ENCODE results near the gene ATXN7L1.

ATXN7L1 gene

GRCh38 chr7:105907129-105907846 lies 30.9 kb upstream of the ATXN7L1 start:
- Histone ChIP-seq H3K4me3 (ENCODE audit: low read length) (no peak overlapping the region), H3K36me3 (ENCODE audit: control insufficient read depth, low read depth, low read length) (peaks cover 8% of the 10 kb centered on the region), H3K27ac (ENCODE audit: low read length) (no peak overlapping the region), H3K9ac (ENCODE audit: low read length) (no peak overlapping the region), H3K27me3 (ENCODE audit: control insufficient read depth, insufficient read depth, low read length) (no peaks in the 10 kb centered on the region), H3K4me1 (ENCODE audit: control insufficient read depth, low read depth, low read length) (peaks cover 18% of the 10 kb centered on the region), H3K9me3 (ENCODE audit: control insufficient read depth, low read depth, low read length) (peaks cover 7% of the 10 kb centered on the region)

GRCh38 chr7:105906695-105907094 lies 30.3 kb upstream of the ATXN7L1 start:
- Histone ChIP-seq H3K27me3 (ENCODE audit: control insufficient read depth, insufficient read depth, low read length) (no peaks in the 10 kb centered on the region), H3K9ac (ENCODE audit: low read length) (no peak overlapping the region), H3K9me3 (ENCODE audit: control insufficient read depth, low read depth, low read length) (peaks cover 7% of the 10 kb centered on the region), H3K36me3 (ENCODE audit: control insufficient read depth, low read depth, low read length) (peaks cover 8% of the 10 kb centered on the region), H3K27ac (ENCODE audit: low read length) (no peak overlapping the region), H3K4me3 (ENCODE audit: low read length) (no peak overlapping the region), H3K4me1 (ENCODE audit: control insufficient read depth, low read depth, low read length) (peaks cover 18% of the 10 kb centered on the region)

- H3K9ac ChIP-seq (ENCODE audit: low read length): no peak overlapping the region
- H3K9me3 ChIP-seq (ENCODE audit: control insufficient read depth, low read depth, low read length): peaks cover 4% of the 10 kb centered on the region
- H3K36me3 ChIP-seq (ENCODE audit: control insufficient read depth, low read depth, low read length): peaks cover 5% of the 10 kb centered on the region
- no peaks in the 10 kb centered on the region for H3K27me3 ChIP-seq (ENCODE audit: control insufficient read depth, insufficient read depth, low read length)
- H3K4me3 ChIP-seq (ENCODE audit: low read length): peak overlapping the region; percentile 14
- peaks cover 18% of the 10 kb centered on the region for H3K4me1 ChIP-seq (ENCODE audit: control insufficient read depth, low read depth, low read length)
- no peak overlapping the region for H3K27ac ChIP-seq (ENCODE audit: low read length)
Observed at GRCh38 chr7:105905910-105906568, 29.6 kb upstream of the ATXN7L1 start.

GRCh38 chr7:105905209-105905909 lies 29.0 kb upstream of the ATXN7L1 start:
- H3K27ac ChIP-seq (ENCODE audit: low read length): no peak overlapping the region
- no peak overlapping the region for H3K9ac ChIP-seq (ENCODE audit: low read length)
- peak overlapping the region; percentile 14 for H3K4me3 ChIP-seq (ENCODE audit: low read length)
- no peaks in the 10 kb centered on the region for H3K9me3 ChIP-seq (ENCODE audit: control insufficient read depth, low read depth, low read length)
- H3K4me1 ChIP-seq (ENCODE audit: control insufficient read depth, low read depth, low read length): peaks cover 18% of the 10 kb centered on the region
- no peaks in the 10 kb centered on the region for H3K36me3 ChIP-seq (ENCODE audit: control insufficient read depth, low read depth, low read length)
- H3K27me3 ChIP-seq (ENCODE audit: control insufficient read depth, insufficient read depth, low read length): no peaks in the 10 kb centered on the region

- Histone ChIP-seq H3K4me3 (ENCODE audit: low read length) (no peak overlapping the region), H3K9ac (ENCODE audit: low read length) (no peak overlapping the region), H3K4me1 (ENCODE audit: control insufficient read depth, low read depth, low read length) (peaks cover 18% of the 10 kb centered on the region), H3K27me3 (ENCODE audit: control insufficient read depth, insufficient read depth, low read length) (no peaks in the 10 kb centered on the region), H3K36me3 (ENCODE audit: control insufficient read depth, low read depth, low read length) (no peaks in the 10 kb centered on the region), H3K27ac (ENCODE audit: low read length) (no peak overlapping the region), H3K9me3 (ENCODE audit: control insufficient read depth, low read depth, low read length) (no peaks in the 10 kb centered on the region)
Observed at GRCh38 chr7:105904064-105904463, 27.7 kb upstream of the ATXN7L1 start.

GRCh38 chr7:105902325-105902911 lies 26.0 kb upstream of the ATXN7L1 start:
- H3K4me1 ChIP-seq (ENCODE audit: control insufficient read depth, low read depth, low read length): peaks cover 18% of the 10 kb centered on the region
- no peak overlapping the region for H3K27ac ChIP-seq (ENCODE audit: low read length)
- no peaks in the 10 kb centered on the region for H3K36me3 ChIP-seq (ENCODE audit: control insufficient read depth, low read depth, low read length)
- no peaks in the 10 kb centered on the region for H3K9me3 ChIP-seq (ENCODE audit: control insufficient read depth, low read depth, low read length)
- H3K4me3 ChIP-seq (ENCODE audit: low read length): no peak overlapping the region
- no peak overlapping the region for H3K9ac ChIP-seq (ENCODE audit: low read length)
- no peaks in the 10 kb centered on the region for H3K27me3 ChIP-seq (ENCODE audit: control insufficient read depth, insufficient read depth, low read length)

- Histone ChIP-seq H3K9ac (ENCODE audit: low read length) (no peak overlapping the region), H3K27me3 (ENCODE audit: control insufficient read depth, insufficient read depth, low read length) (no peaks in the 10 kb centered on the region), H3K4me3 (ENCODE audit: low read length) (no peak overlapping the region), H3K9me3 (ENCODE audit: control insufficient read depth, low read depth, low read length) (no peaks in the 10 kb centered on the region), H3K27ac (ENCODE audit: low read length) (no peak overlapping the region), H3K4me1 (ENCODE audit: control insufficient read depth, low read depth, low read length) (no peaks in the 10 kb centered on the region), H3K36me3 (ENCODE audit: control insufficient read depth, low read depth, low read length) (no peaks in the 10 kb centered on the region)
Observed at GRCh38 chr7:105897999-105898398, 21.6 kb upstream of the ATXN7L1 start.

- Histone ChIP-seq H3K9me3 (ENCODE audit: control insufficient read depth, low read depth, low read length) (no peaks in the 10 kb centered on the region), H3K36me3 (ENCODE audit: control insufficient read depth, low read depth, low read length) (no peaks in the 10 kb centered on the region), H3K4me3 (ENCODE audit: low read length) (no peak overlapping the region), H3K27ac (ENCODE audit: low read length) (no peak overlapping the region), H3K4me1 (ENCODE audit: control insufficient read depth, low read depth, low read length) (no peaks in the 10 kb centered on the region), H3K9ac (ENCODE audit: low read length) (no peak overlapping the region), H3K27me3 (ENCODE audit: control insufficient read depth, insufficient read depth, low read length) (no peaks in the 10 kb centered on the region)
Observed at GRCh38 chr7:105896407-105896911, 20.1 kb upstream of the ATXN7L1 start.

GRCh38 chr7:105894131-105894530 lies 17.7 kb upstream of the ATXN7L1 start:
- H3K27ac ChIP-seq (ENCODE audit: low read length): no peak overlapping the region
- no peak overlapping the region for H3K9ac ChIP-seq (ENCODE audit: low read length)
- no peaks in the 10 kb centered on the region for H3K4me1 ChIP-seq (ENCODE audit: control insufficient read depth, low read depth, low read length)
- H3K36me3 ChIP-seq (ENCODE audit: control insufficient read depth, low read depth, low read length): no peaks in the 10 kb centered on the region
- no peaks in the 10 kb centered on the region for H3K27me3 ChIP-seq (ENCODE audit: control insufficient read depth, insufficient read depth, low read length)
- no peaks in the 10 kb centered on the region for H3K9me3 ChIP-seq (ENCODE audit: control insufficient read depth, low read depth, low read length)
- H3K4me3 ChIP-seq (ENCODE audit: low read length): no peak overlapping the region

- Histone ChIP-seq H3K4me3 (ENCODE audit: low read length) (no peak overlapping the region), H3K9me3 (ENCODE audit: control insufficient read depth, low read depth, low read length) (no peaks in the 10 kb centered on the region), H3K27ac (ENCODE audit: low read length) (no peak overlapping the region), H3K36me3 (ENCODE audit: control insufficient read depth, low read depth, low read length) (no peaks in the 10 kb centered on the region), H3K27me3 (ENCODE audit: control insufficient read depth, insufficient read depth, low read length) (no peaks in the 10 kb centered on the region), H3K9ac (ENCODE audit: low read length) (no peak overlapping the region), H3K4me1 (ENCODE audit: control insufficient read depth, low read depth, low read length) (peaks cover 3% of the 10 kb centered on the region)
Observed at GRCh38 chr7:105892387-105892786, 16.0 kb upstream of the ATXN7L1 start.

GRCh38 chr7:105890290-105890997 lies 14.0 kb upstream of the ATXN7L1 start:
- H3K27me3 ChIP-seq (ENCODE audit: control insufficient read depth, insufficient read depth, low read length): no peaks in the 10 kb centered on the region
- no peaks in the 10 kb centered on the region for H3K9me3 ChIP-seq (ENCODE audit: control insufficient read depth, low read depth, low read length)
- no peak overlapping the region for H3K9ac ChIP-seq (ENCODE audit: low read length)
- no peak overlapping the region for H3K27ac ChIP-seq (ENCODE audit: low read length)
- H3K4me1 ChIP-seq (ENCODE audit: control insufficient read depth, low read depth, low read length): peaks cover 3% of the 10 kb centered on the region
- no peak overlapping the region for H3K4me3 ChIP-seq (ENCODE audit: low read length)
- H3K36me3 ChIP-seq (ENCODE audit: control insufficient read depth, low read depth, low read length): no peaks in the 10 kb centered on the region

Data from iPS-18a (cell line).